Measurements from ENCODE around the gene SLC46A1. TPM values are rescaled to one million over a fixed set of nuclear protein-coding genes. Genes with fewer than 3 reads are reported as not detected.

SLC46A1 gene
- total RNA-seq, 4 donors from 2014 or later, result 4.6 to 9.6 (median 7.4) TPM

DNA sequence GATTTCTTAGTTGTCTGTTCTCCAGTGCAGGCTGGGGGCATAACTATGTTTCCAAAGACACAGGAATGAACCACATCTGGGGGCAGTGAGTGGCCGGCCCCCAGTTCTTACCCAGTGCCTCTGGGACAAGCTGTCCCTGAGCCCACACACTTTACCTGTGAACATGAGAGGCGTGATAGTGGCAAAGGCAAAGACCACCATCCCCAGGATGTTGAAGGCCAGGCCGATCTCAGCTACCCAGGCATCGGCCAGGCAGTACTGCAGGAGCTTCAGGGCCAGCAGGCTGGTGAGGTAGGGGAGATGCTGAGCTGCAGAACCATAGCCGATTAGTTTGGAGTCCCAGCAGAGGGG, 1.6 kb downstream of the SLC46A1 start:
- no peak overlapping the region for H3K4me3 ChIP-seq
- H3K27ac ChIP-seq (replicated peaks in 1 of 4), result peak overlapping the region in 1 of 4 donors; percentile 27
- TF ChIP-seq, protein P1, sequence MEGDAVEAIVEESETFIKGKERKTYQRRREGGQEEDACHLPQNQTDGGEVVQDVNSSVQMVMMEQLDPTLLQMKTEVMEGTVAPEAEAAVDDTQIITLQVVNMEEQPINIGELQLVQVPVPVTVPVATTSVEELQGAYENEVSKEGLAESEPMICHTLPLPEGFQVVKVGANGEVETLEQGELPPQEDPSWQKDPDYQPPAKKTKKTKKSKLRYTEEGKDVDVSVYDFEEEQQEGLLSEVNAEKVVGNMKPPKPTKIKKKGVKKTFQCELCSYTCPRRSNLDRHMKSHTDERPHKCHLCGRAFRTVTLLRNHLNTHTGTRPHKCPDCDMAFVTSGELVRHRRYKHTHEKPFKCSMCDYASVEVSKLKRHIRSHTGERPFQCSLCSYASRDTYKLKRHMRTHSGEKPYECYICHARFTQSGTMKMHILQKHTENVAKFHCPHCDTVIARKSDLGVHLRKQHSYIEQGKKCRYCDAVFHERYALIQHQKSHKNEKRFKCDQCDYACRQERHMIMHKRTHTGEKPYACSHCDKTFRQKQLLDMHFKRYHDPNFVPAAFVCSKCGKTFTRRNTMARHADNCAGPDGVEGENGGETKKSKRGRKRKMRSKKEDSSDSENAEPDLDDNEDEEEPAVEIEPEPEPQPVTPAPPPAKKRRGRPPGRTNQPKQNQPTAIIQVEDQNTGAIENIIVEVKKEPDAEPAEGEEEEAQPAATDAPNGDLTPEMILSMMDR (IDR thresholded peaks at IDR 0.05), result no peak
- no peak for TF ChIP-seq EP300 (IDR thresholded peaks at IDR 0.05)
- no peak for TF ChIP-seq POLR2AphosphoS5 (IDR thresholded peaks at IDR 0.05)
- TF ChIP-seq POLR2A (IDR thresholded peaks at IDR 0.05; ENCODE audit: low read depth), result no peak
- intact Hi-C loops (cut with DNase I), result no loop called here
- 92% methylated on average over 2 of the region's 5 CpGs for WGBS
- no peak for DNase-seq (ENCODE audit: extremely low spot score)
- no peaks in the 10 kb centered on the region for H3K9me3 ChIP-seq
- H3K27me3 ChIP-seq, result no peaks in the 10 kb centered on the region
- H3K4me1 ChIP-seq, result peaks cover 9 to 26% (median 21%) of the 10 kb centered on the region in 4 donors
- peaks cover 0 to 35% (median 18%) of the 10 kb centered on the region in 4 donors for H3K36me3 ChIP-seq

DNA sequence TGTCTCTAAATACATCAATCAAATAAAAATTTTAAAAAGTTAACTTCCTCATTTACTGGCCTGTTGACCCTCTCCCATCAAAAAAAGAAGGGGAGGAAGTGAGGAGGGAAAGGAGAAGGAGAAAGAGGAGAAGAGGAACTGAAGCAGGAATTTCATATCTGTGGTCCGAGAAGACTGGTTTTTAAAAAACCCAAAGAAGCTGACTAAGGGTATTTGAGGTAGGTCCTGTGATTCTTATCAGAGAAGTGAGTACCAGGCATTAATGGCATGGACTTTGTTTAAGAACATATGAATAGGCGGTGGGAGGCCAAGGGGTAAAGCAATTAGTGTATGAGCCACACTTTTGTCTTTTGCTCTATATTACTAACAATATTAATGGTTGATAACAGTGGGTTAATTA, 2.0 kb downstream of the SLC46A1 start:
- H3K9me3 ChIP-seq, result no peaks in the 10 kb centered on the region
- H3K4me3 ChIP-seq, result no peak overlapping the region
- peaks cover 0 to 39% (median 20%) of the 10 kb centered on the region in 4 donors for H3K36me3 ChIP-seq
- H3K4me1 ChIP-seq, result peaks cover 9 to 26% (median 21%) of the 10 kb centered on the region in 4 donors
- no peaks in the 10 kb centered on the region for H3K27me3 ChIP-seq
- intact Hi-C loops (cut with DNase I), result no loop called here
- no peak for TF ChIP-seq POLR2A (IDR thresholded peaks at IDR 0.05; ENCODE audit: low read depth)
- H3K27ac ChIP-seq (replicated peaks in 1 of 4), result no peak overlapping the region
- 73% methylated on average over 2 of the region's 2 CpGs for WGBS
- no peak for DNase-seq (ENCODE audit: extremely low spot score)

DNA sequence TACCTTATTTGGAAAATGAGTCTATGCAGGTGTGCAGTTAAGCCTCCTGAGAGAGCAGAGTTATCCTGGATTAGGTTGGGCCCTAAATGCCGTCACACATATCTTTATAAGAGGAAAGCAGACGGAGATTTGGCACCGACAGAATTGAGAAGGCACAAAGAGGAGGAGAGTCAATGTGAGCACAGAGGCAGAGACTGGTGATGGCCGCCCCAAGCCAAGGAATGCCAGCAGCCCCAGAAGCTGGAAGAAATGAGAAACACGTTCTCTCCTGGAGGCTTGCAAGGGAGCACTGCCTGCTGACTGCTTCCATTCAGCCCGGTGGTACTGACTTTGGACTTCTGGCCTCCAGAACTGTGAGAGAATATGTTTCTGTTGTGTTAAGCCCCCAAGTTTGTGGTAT, 3.2 kb downstream of the SLC46A1 start:
- no peak for TF ChIP-seq POLR2AphosphoS5 (IDR thresholded peaks at IDR 0.05)
- Histone ChIP-seq H3K36me3 (peaks cover 0 to 51% (median 25%) of the 10 kb centered on the region in 4 donors), H3K27ac (replicated peaks in 1 of 4) (no peak overlapping the region), H3K4me3 (no peak overlapping the region), H3K27me3 (no peaks in the 10 kb centered on the region), H3K4me1 (peaks cover 9 to 26% (median 21%) of the 10 kb centered on the region in 4 donors), H3K9me3 (no peaks in the 10 kb centered on the region)
- WGBS, result 98% methylated on average over 6 of the region's 6 CpGs
- no peak for DNase-seq (ENCODE audit: extremely low spot score)
- intact Hi-C loops (cut with DNase I), result no loop called here

DNA sequence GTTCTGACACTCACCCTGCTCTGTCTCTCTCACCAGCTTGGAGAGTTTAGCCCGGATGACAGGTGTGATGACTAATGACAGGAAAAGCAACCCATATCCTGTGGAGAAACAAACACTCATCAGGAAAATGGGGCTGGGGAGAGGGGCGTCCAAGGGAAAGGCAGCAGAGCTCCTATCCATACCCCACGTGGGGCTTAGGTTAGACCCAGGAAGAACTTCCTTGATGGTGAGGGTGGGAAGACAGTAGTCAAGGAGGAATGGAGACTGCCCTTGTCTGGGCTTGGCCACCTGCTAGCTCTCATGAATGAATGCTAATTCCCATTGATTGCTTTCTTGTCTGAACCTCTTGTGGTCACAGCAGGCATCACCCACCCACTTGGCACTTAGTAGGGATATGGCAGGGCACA, 3.8 kb downstream of the SLC46A1 start:
- H3K36me3 ChIP-seq, result peaks cover 0 to 57% (median 28%) of the 10 kb centered on the region in 4 donors

DNA sequence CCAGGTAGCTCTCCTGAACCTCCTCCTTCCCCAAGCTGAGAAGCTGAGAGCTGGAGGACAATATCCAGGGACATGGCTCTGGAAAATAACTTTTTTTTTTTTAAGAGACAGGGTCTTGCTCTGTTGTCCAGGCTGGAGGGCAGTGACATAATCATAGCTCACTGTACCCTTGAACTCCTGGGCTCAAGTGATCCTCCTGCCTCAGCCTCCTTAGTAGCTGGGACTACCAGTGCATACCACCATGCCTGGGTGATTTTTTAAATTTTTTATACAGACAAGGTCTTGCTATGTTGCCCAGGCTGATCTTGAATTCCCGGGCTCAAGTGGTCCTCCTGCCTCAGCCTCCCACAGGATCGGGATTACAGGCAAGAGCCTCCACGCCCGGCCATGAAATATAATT, 6.2 kb downstream of the SLC46A1 start:
- Histone ChIP-seq H3K27me3 (no peaks in the 10 kb centered on the region), H3K36me3 (peaks cover 10 to 81% (median 49%) of the 10 kb centered on the region in 4 donors), H3K4me3 (no peak overlapping the region), H3K27ac (replicated peaks in 1 of 4) (no peak overlapping the region), H3K4me1 (peaks cover 2 to 5% (median 3%) of the 10 kb centered on the region in 4 donors), H3K9me3 (no peaks in the 10 kb centered on the region)
- intact Hi-C loops (cut with DNase I), result no loop called here
- DNase-seq (ENCODE audit: extremely low spot score), result no peak
- TF ChIP-seq POLR2AphosphoS5 (IDR thresholded peaks at IDR 0.05) (no peak), POLR2A (IDR thresholded peaks at IDR 0.05; ENCODE audit: low read depth) (no peak), EP300 (IDR thresholded peaks at IDR 0.05) (no peak)
- TF ChIP-seq, protein P1 (IDR thresholded peaks at IDR 0.05), result no peak
- 100% methylated on average over 4 of the region's 4 CpGs for WGBS

More for the DNA sequence above, 3.8 kb downstream of the SLC46A1 start:
- TF ChIP-seq POLR2A (IDR thresholded peaks at IDR 0.05; ENCODE audit: low read depth) (no peak), EP300 (IDR thresholded peaks at IDR 0.05) (no peak), POLR2AphosphoS5 (IDR thresholded peaks at IDR 0.05) (no peak)
- TF ChIP-seq, protein P1 (IDR thresholded peaks at IDR 0.05), result no peak
- 43% methylated on average over 3 of the region's 3 CpGs for whole genome bisulfite sequencing
- intact Hi-C loops (cut with DNase I), result no loop called here
- H3K9me3 ChIP-seq, result no peaks in the 10 kb centered on the region
- no peak for DNase-seq (ENCODE audit: extremely low spot score)
- H3K4me1 ChIP-seq, result peaks cover 9 to 26% (median 21%) of the 10 kb centered on the region in 4 donors
- no peaks in the 10 kb centered on the region for H3K27me3 ChIP-seq
- no peak overlapping the region for H3K27ac ChIP-seq (replicated peaks in 1 of 4)
- no peak overlapping the region for H3K4me3 ChIP-seq

Measured in esophagus muscularis mucosa (tissue), 4 donors.